ENCODE measurements around the gene DEXI.
A peak's percentile ranks its signal among the peaks of the same experiment; 100 is the strongest.

Gene DEXI

DNA sequence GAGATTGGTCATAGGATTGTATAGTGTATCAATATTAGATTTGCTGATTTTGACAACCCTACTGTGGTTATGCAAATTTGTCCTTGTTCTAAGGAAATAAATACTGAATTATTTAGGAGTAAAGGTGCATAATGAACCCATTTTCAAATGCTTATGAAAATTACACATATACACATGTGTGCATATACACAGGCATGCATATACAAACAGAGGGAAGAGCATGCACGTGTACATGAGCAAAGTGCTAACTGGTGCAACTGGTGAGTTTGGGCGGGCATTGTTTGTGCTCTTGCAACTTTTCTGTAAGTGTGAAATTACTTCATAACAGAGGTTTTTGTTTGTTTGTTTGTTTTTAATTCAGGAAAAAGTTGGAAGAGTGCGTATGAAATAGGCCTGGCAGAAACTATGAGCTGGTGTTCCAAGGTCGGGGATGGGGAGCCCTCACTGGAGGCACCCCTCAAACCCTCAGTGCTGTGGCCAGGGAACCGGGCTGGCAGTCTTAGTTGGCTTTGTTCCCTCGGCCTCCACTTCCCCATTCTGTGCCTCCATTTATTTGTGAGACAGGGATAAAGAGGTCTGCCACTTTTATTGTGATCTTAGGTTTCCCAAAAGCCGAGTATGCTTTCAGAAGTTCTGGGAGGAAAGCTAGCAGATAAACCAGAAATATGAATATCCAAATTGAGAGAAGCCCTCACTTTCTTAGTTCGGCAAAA lies 5.8 kb downstream of the DEXI start:
- H3K9ac ChIP-seq = peak overlapping the region; percentile 33 to 92 (median 72); a peak in 19 of 22 replicates
- peaks cover 88 to 100% (median 100%) of the 10 kb centered on the region in 11 experiments for H4K20me1 ChIP-seq
- no peak for TF ChIP-seq Cebpa-rat (IDR thresholded peaks at IDR 0.05)
- peak overlapping the region in 10 of 11 experiments; percentile 24 to 65 (median 48); a peak in 18 of 22 replicates for H3K27ac ChIP-seq
- H3K9me3 ChIP-seq (replicated peaks in 1 of 11) = no peaks in the 10 kb centered on the region
- H3K36me3 ChIP-seq = peaks cover 27 to 51% (median 36%) of the 10 kb centered on the region in 11 experiments; a peak in 20 of 22 replicates
- H3K4me1 ChIP-seq = peaks cover 75 to 92% (median 86%) of the 10 kb centered on the region in 10 experiments
- peak overlapping the region; percentile 90 to 100 (median 99) for H3K4me2 ChIP-seq
- H3K4me3 ChIP-seq = peak overlapping the region in 4 of 10 experiments; percentile 45 to 82 (median 62); a peak in 4 of 20 replicates
- H3K27me3 ChIP-seq = no peaks in the 10 kb centered on the region

DNA sequence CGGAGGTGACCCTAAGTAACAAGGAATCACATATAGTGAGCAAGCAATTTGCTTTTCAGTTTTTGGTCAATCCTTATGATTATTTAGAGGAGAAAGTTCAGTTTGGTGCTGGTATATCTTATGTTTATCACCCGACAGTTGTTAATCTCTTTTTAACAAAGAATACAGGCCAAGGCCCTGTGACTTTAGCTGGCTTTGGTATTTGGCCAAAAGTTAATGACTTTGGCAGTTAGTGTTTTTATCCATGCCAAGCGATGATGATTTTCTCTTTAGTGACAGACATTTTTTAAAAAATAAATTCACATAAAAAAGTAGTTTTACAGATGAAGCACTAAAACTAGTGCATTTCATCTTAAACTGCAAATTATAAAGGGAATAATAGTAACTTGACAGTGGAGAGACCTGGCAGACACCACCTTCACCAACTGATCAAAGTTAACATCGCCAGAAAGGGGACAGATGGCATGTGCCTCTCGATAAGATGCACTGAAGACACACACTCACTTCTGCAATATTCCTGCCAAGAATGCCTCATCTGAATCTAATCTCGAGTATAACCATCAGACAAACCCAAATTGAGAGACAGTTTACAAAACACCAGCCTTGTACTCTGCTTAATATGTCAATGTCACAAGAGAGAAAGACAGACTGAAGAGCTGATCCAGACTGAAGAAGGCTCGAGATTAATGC lies 6.9 kb downstream of the DEXI start:
- no peak for TF ChIP-seq Cebpa-rat (IDR thresholded peaks at IDR 0.05)
- no peak overlapping the region for H3K27ac ChIP-seq
- H4K20me1 ChIP-seq = peaks cover 88 to 100% (median 100%) of the 10 kb centered on the region in 11 experiments
- H3K9me3 ChIP-seq (replicated peaks in 1 of 11) = no peaks in the 10 kb centered on the region
- no peak overlapping the region for H3K4me3 ChIP-seq
- no peaks in the 10 kb centered on the region for H3K27me3 ChIP-seq
- H3K36me3 ChIP-seq = peaks cover 27 to 58% (median 39%) of the 10 kb centered on the region in 11 experiments; a peak in 20 of 22 replicates
- peak overlapping the region in 9 of 11 experiments; percentile 35 to 100 (median 99); a peak in 10 of 22 replicates for H3K4me2 ChIP-seq
- 0 out of 22 replicates have a peak overlapping the region, but pooled peaks of 2 of the 11 experiments have one; percentile 1 to 29 for H3K9ac ChIP-seq
- peaks cover 75 to 92% (median 86%) of the 10 kb centered on the region in 10 experiments for H3K4me1 ChIP-seq

DNA sequence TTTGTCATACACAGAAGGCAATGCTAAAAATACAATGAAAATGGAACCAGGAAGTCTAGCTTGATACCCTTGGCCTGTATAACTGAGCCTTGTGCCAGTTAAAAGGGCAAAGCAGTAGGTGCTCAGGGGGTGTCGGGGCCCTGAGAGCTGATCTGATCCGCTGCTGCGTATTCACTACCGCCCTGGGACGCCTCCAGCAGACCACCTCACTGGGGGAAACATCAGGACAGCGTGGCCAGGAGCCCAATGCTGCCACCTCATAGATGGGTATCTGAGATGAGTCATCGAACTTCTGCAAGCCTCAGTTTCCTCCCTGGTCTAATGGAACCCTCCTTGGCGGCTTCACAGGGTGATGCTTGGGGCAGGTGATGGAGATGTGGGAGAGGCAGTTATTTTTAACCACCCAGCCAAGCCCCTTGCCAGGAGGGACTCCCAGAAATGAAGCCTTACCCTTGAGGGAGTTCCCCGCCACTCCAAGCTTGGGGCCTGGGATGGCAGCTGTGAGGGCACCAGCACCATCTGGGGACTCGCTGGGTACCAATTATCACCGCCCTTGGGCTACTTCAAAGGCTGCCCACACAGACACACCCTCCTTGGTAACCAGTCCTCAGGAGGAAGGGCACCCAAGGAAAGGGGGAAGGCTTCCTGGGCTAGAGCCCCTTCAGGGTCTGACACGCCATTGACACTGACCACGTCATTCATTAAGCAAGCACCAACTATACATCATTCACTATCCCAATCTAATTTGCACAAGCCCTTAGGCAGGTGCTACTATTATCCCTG lies 7.8 kb downstream of the DEXI start:
- peak overlapping the region; percentile 10 to 45 (median 38); a peak in 16 of 22 replicates for H3K4me2 ChIP-seq
- H3K9ac ChIP-seq = no peak overlapping the region
- H3K9me3 ChIP-seq (replicated peaks in 1 of 11) = no peaks in the 10 kb centered on the region
- peak overlapping the region in 1 of 11 experiments; percentile 31; a peak in 1 of 22 replicates for H3K27ac ChIP-seq
- peaks cover 88 to 100% (median 100%) of the 10 kb centered on the region in 11 experiments for H4K20me1 ChIP-seq
- peaks cover 73 to 92% (median 86%) of the 10 kb centered on the region in 10 experiments for H3K4me1 ChIP-seq
- TF ChIP-seq Cebpa-rat (IDR thresholded peaks at IDR 0.05) = no peak
- no peaks in the 10 kb centered on the region for H3K27me3 ChIP-seq
- peaks cover 29 to 58% (median 39%) of the 10 kb centered on the region in 11 experiments; a peak in 20 of 22 replicates for H3K36me3 ChIP-seq
- no peak overlapping the region for H3K4me3 ChIP-seq

DNA sequence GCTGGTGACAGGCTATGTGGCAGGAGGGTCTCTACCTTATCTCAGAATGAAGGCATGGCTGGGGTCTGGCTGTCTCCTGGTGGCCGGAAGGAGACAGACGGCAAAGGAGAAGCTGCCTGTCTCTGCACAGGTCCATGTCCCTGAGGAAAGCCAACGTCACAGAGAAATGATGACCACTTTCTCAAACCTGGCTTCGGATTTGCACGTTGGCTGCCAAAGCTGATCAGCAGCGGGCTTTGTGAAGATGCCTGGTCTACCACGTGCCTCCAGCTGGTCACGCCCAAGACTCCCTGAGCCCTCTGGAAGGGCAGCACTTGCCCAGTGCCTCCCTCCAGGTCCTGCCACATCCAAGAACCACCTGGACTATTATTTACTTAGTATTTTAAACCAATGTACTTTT lies 8.4 kb downstream of the DEXI start:
- TF ChIP-seq Cebpa-rat (IDR thresholded peaks at IDR 0.05) = no peak
- Histone ChIP-seq H3K36me3 (peaks cover 31 to 65% (median 41%) of the 10 kb centered on the region in 11 experiments; a peak in 20 of 22 replicates), H4K20me1 (peaks cover 88 to 100% (median 100%) of the 10 kb centered on the region in 11 experiments)

DNA sequence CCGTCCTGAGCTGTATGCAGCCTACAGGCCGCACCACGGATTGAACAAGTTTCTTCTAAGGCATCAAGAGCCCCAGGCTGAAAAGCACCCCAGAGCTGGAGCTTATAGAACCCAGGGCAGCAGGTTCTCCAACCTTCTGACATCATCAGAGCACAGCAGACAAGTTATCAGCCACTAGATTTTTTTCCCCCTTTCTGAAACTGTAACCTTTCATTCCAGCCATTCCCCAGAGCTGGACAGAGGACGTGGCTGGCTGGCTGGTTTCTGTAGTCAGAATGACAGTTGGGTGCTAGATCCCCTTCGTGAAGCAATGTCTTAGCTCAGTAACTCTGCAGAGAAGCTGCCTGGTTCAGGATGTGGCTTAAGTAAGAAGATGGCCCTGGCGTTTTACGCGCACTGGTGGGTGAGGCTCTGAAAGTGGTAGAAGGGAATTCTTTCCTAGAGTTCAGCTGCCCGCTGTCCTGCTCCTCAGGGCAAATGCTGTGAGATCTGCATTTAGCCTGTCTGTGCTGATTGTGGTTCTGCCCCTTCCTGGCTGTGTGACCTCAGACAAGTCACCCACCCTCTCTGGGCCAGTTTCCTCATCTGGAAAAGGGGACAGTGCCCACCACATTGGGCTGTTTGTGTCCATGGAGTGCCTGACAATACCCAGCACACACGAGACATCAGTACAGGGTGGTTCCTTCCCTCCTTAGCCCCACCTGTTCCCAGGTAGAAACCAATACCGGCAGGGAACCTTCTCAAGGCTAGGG lies 9.1 kb downstream of the DEXI start:
- peaks cover 80 to 100% (median 100%) of the 10 kb centered on the region in 11 experiments for H4K20me1 ChIP-seq
- peak overlapping the region in 4 of 11 experiments; percentile 15 to 28 (median 22); a peak in 3 of 22 replicates for H3K9ac ChIP-seq
- H3K4me3 ChIP-seq = no peak overlapping the region
- H3K27ac ChIP-seq = peak overlapping the region in 8 of 11 experiments; percentile 9 to 40 (median 33); a peak in 11 of 22 replicates
- TF ChIP-seq Cebpa-rat (IDR thresholded peaks at IDR 0.05) = no peak
- no peaks in the 10 kb centered on the region for H3K27me3 ChIP-seq
- H3K9me3 ChIP-seq (replicated peaks in 1 of 11) = no peaks in the 10 kb centered on the region
- H3K4me2 ChIP-seq = peak overlapping the region in 10 of 11 experiments; percentile 2 to 45 (median 14); a peak in 12 of 22 replicates
- peaks cover 36 to 72% (median 47%) of the 10 kb centered on the region in 11 experiments for H3K36me3 ChIP-seq
- peaks cover 60 to 83% (median 76%) of the 10 kb centered on the region in 10 experiments for H3K4me1 ChIP-seq

More for the DNA sequence above, 8.4 kb downstream of the DEXI start:
- Histone ChIP-seq H3K4me2 (peak overlapping the region in 5 of 11 experiments; percentile 8 to 45 (median 38); a peak in 5 of 22 replicates), H3K4me3 (no peak overlapping the region), H3K4me1 (peaks cover 67 to 90% (median 84%) of the 10 kb centered on the region in 10 experiments), H3K9ac (0 out of 22 replicates have a peak overlapping the region, but pooled peaks of 1 of the 11 experiments have one; percentile 15), H3K9me3 (replicated peaks in 1 of 11) (no peaks in the 10 kb centered on the region), H3K27me3 (no peaks in the 10 kb centered on the region), H3K27ac (peak overlapping the region in 5 of 11 experiments; percentile 9 to 32 (median 23); a peak in 4 of 22 replicates)

DNA sequence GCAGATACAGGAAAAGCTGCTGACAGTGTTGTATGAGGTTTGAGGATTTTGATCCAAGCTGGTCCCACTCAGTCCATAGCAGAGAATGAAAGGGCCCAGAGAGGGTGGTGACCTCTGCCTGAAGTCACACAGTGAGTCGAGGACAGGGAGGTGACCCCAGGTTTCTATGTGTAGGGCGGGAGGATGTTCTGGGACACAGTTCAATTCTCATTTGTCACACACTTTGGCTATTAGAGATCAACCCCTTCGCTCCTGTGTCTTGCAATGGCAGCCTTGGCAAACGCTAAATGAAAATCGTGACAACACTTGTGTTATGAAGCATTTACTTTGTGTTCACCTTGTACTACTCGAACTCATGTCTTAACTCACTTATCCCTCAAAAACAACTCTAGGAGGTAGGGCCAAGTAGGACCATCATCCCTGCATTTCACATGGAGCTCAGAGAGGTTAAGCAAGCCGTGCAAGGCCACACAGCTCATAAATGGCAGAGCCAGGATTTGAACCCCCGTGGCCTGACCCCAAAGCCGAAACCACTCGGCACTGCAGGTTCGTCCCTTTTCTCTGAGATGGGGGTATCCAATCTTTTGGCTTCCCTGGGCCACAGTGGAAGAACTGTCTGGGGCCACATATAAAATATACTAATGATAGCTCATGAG lies 10.2 kb downstream of the DEXI start:
- peaks cover 78 to 100% (median 97%) of the 10 kb centered on the region in 11 experiments for H4K20me1 ChIP-seq
- H3K27me3 ChIP-seq = no peaks in the 10 kb centered on the region
- no peak overlapping the region for H3K9ac ChIP-seq
- H3K9me3 ChIP-seq (replicated peaks in 1 of 11) = no peaks in the 10 kb centered on the region
- peaks cover 49 to 72% (median 66%) of the 10 kb centered on the region in 10 experiments for H3K4me1 ChIP-seq
- H3K4me3 ChIP-seq = no peak overlapping the region
- peaks cover 46 to 76% (median 57%) of the 10 kb centered on the region in 11 experiments for H3K36me3 ChIP-seq
- no peak overlapping the region for H3K4me2 ChIP-seq
- H3K27ac ChIP-seq = no peak overlapping the region
- TF ChIP-seq Cebpa-rat (IDR thresholded peaks at IDR 0.05) = no peak

DNA sequence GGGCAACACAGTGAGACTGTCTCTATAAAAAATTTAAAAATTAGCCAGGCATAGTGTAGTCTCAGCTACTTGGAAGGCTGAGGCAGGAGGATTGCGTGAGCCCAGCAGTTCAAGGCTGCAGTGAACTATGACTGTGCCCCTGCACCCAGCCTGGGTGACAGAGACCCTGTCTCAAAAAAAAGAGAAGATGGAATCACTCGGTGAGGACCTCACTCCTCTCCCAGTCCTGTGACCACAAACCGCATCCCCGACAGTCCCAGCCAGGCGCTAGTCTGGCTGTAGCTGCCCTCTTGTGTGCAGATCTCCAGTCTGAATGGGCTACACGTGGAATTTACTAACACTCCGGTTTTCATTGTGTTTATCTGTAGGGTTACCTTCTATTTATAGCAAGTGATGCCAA lies 11.1 kb downstream of the DEXI start:
- H3K4me3 ChIP-seq = no peak overlapping the region
- no peak overlapping the region for H3K27ac ChIP-seq
- H3K27me3 ChIP-seq = no peaks in the 10 kb centered on the region
- 0 out of 22 replicates have a peak overlapping the region, but pooled peaks of 1 of the 11 experiments have one; percentile 20 for H3K9ac ChIP-seq
- H3K4me1 ChIP-seq = peaks cover 40 to 63% (median 56%) of the 10 kb centered on the region in 10 experiments
- H3K4me2 ChIP-seq = no peak overlapping the region
- no peaks in the 10 kb centered on the region for H3K9me3 ChIP-seq (replicated peaks in 1 of 11)
- H4K20me1 ChIP-seq = peaks cover 70 to 100% (median 87%) of the 10 kb centered on the region in 11 experiments
- TF ChIP-seq Cebpa-rat (IDR thresholded peaks at IDR 0.05) = no peak
- peaks cover 49 to 85% (median 65%) of the 10 kb centered on the region in 11 experiments for H3K36me3 ChIP-seq

Measured in BLaER1 treated with 17β-estradiol and CSF1 and Interleukin-3, amounts not matched to agents 10 nM and 100 nM (cell line).